Keratinocyte (primary cell): ENCODE results near the gene FITM2.

Experiments used
- EZH2 ChIP-seq: IDR thresholded peaks from one replicate; pipeline ENCODE4 v1.6.1; 2012; ENCODE audit warnings: inconsistent platforms, mild to moderate bottlenecking, low read length, moderate library complexity
- TF ChIP-seq, protein P1 (sequence below), 3 experiments: IDR thresholded peaks in 1 of 3; conservative IDR thresholded peaks in 1 of 3; optimal IDR thresholded peaks in 1 of 3; 2 replicates in 2 of 3; 3 replicates in 1 of 3; pipeline versions ENCODE3 to v1.5.1; 2011; ENCODE audit warnings: low read length in 3 of 3, mild to moderate bottlenecking in 3 of 3, moderate library complexity in 2 of 3, control low read depth in 1 of 3, inconsistent platforms in 1 of 3; ENCODE audit not compliant: insufficient read depth in 2 of 3; ENCODE audit errors: extremely low read depth in 1 of 3

GRCh38 chr20:44336086-44336485 lies 25.1 kb upstream of the FITM2 start:
- TF ChIP-seq, protein P1, sequence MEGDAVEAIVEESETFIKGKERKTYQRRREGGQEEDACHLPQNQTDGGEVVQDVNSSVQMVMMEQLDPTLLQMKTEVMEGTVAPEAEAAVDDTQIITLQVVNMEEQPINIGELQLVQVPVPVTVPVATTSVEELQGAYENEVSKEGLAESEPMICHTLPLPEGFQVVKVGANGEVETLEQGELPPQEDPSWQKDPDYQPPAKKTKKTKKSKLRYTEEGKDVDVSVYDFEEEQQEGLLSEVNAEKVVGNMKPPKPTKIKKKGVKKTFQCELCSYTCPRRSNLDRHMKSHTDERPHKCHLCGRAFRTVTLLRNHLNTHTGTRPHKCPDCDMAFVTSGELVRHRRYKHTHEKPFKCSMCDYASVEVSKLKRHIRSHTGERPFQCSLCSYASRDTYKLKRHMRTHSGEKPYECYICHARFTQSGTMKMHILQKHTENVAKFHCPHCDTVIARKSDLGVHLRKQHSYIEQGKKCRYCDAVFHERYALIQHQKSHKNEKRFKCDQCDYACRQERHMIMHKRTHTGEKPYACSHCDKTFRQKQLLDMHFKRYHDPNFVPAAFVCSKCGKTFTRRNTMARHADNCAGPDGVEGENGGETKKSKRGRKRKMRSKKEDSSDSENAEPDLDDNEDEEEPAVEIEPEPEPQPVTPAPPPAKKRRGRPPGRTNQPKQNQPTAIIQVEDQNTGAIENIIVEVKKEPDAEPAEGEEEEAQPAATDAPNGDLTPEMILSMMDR (optimal IDR thresholded peaks at IDR 0.05 in 1 of 3, IDR thresholded peaks at IDR 0.05 in 1 of 3, conservative IDR thresholded peaks at IDR 0.05 in 1 of 3; ENCODE audit: extremely low read depth in 1 of 3, insufficient read depth in 2 of 3, low read length in 3 of 3) = no peak
- TF ChIP-seq EZH2 = no peak
